Renal cortical epithelial cell (primary cell): ENCODE measurements around the gene RAB9B. TPM values are rescaled to one million over a fixed set of nuclear protein-coding genes. Genes with fewer than 3 reads are reported as not detected.

Experiments used
- DNase-seq: peaks from one replicate; pipeline ENCODE4 v3.0.0-alpha.2; 2011; ENCODE audit warnings: low read depth
- total RNA-seq: library from RNA; depleted of rRNA; stranded (reverse); fragments of >200 nt; gene quantifications from 2 replicates; pipeline ENCODE4 v1.2.3, GENCODE V29; 2014

RAB9B gene
- total RNA-seq, 1 donor from 2014 or later, result 3.4 TPM

- peak; percentile 2 for DNase-seq
Measured at GRCh38 chrX:103811858-103812257, 20.2 kb downstream of the RAB9B start.

- no peak for DNase-seq
Measured at GRCh38 chrX:103806862-103807474, 25.1 kb downstream of the RAB9B start.

GRCh38 chrX:103805860-103806259, 26.2 kb downstream of the RAB9B start:
- no peak for DNase-seq

GRCh38 chrX:103800318-103800717, 31.7 kb downstream of the RAB9B start:
- no peak for DNase-seq

- no peak for DNase-seq
Measured at GRCh38 chrX:103797691-103798090, 34.4 kb downstream of the RAB9B start.

GRCh38 chrX:103794119-103794518, 37.9 kb downstream of the RAB9B start:
- DNase-seq, result no peak

- DNase-seq, result no peak
Measured at GRCh38 chrX:103793545-103793940, 38.5 kb downstream of the RAB9B start.

GRCh38 chrX:103792916-103793544, 39.0 kb downstream of the RAB9B start:
- DNase-seq, result peak; percentile 1

- DNase-seq, result no peak
Measured at GRCh38 chrX:103791826-103792485, 40.1 kb downstream of the RAB9B start.

GRCh38 chrX:103791228-103791627, 40.8 kb downstream of the RAB9B start:
- no peak for DNase-seq

- DNase-seq, result no peak
Measured at GRCh38 chrX:103789004-103789403, 43.1 kb downstream of the RAB9B start.

- no peak for DNase-seq
Measured at GRCh38 chrX:103783971-103784370, 48.1 kb downstream of the RAB9B start.

- DNase-seq, result no peak
Measured at GRCh38 chrX:103783196-103783595, 48.9 kb downstream of the RAB9B start.

- no peak for DNase-seq
Measured at GRCh38 chrX:103782640-103783039, 49.4 kb downstream of the RAB9B start.

GRCh38 chrX:103781706-103782105, 50.4 kb downstream of the RAB9B start:
- no peak for DNase-seq

GRCh38 chrX:103781062-103781402, 51.0 kb downstream of the RAB9B start:
- no peak for DNase-seq

GRCh38 chrX:103780336-103781061, 51.6 kb downstream of the RAB9B start:
- DNase-seq, result no peak

- DNase-seq, result no peak
Measured at GRCh38 chrX:103779141-103779789, 52.8 kb downstream of the RAB9B start.

- DNase-seq, result no peak
Measured at GRCh38 chrX:103776546-103776945, 55.5 kb downstream of the RAB9B start, which contains the start of gene PLP1. Gene PLP1, plus strand, starts transcription at chrX:103776840. Its CDS starts 156 bp downstream, at chrX:103776996.

GRCh38 chrX:103774070-103774642, 57.9 kb downstream of the RAB9B start:
- DNase-seq, result peak; percentile 23

GRCh38 chrX:103773445-103773844, 58.6 kb downstream of the RAB9B start:
- DNase-seq, result no peak
